ENCODE results near the gene SNTG2.

SNTG2 gene

GRCh38 chr2:943821-944220, 6.8 kb upstream of the SNTG2 start:
- H3K4me3 ChIP-seq (ENCODE audit: low read length): no peak overlapping the region
- DNase-seq (ENCODE audit: low read depth): no peak
- no peak for TF ChIP-seq CTCF (conservative IDR thresholded peaks at IDR 0.05; ENCODE audit: low read depth, low read length)

GRCh38 chr2:944693-945092, 6.0 kb upstream of the SNTG2 start:
- TF ChIP-seq CTCF (conservative IDR thresholded peaks at IDR 0.05; ENCODE audit: low read depth, low read length): no peak
- no peak overlapping the region for H3K4me3 ChIP-seq (ENCODE audit: low read length)
- no peak for DNase-seq (ENCODE audit: low read depth)

- no peak overlapping the region for H3K4me3 ChIP-seq (ENCODE audit: low read length)
- no peak for DNase-seq (ENCODE audit: low read depth)
- no peak for TF ChIP-seq CTCF (conservative IDR thresholded peaks at IDR 0.05; ENCODE audit: low read depth, low read length)
Measured at GRCh38 chr2:945104-945503, 5.5 kb upstream of the SNTG2 start.

- H3K4me3 ChIP-seq (ENCODE audit: low read length): no peak overlapping the region
- no peak for DNase-seq (ENCODE audit: low read depth)
- no peak for TF ChIP-seq CTCF (conservative IDR thresholded peaks at IDR 0.05; ENCODE audit: low read depth, low read length)
Measured at GRCh38 chr2:946073-946948, 4.3 kb upstream of the SNTG2 start.

- no peak for TF ChIP-seq CTCF (conservative IDR thresholded peaks at IDR 0.05; ENCODE audit: low read depth, low read length)
- no peak for DNase-seq (ENCODE audit: low read depth)
- H3K4me3 ChIP-seq (ENCODE audit: low read length): peak overlapping the region; percentile 8
Measured at GRCh38 chr2:949384-950079, 1.1 kb upstream of the SNTG2 start.

- H3K4me3 ChIP-seq (ENCODE audit: low read length): no peak overlapping the region
- DNase-seq (ENCODE audit: low read depth): no peak
- TF ChIP-seq CTCF (conservative IDR thresholded peaks at IDR 0.05; ENCODE audit: low read depth, low read length): no peak
Measured at GRCh38 chr2:951224-952006, 766 bp downstream of the SNTG2 start.

Measured in retinal pigment epithelial cell (primary cell).